GM12801 (cell line): ENCODE measurements around the gene MACROD2.

Experiments
- TF ChIP-seq, protein P1 (sequence below): IDR thresholded peaks from one replicate; pipeline ENCODE4 v1.5.1; 2011; ENCODE audit warnings: control low read depth; ENCODE audit not compliant: insufficient read length; ENCODE audit errors: extremely low read depth

Gene MACROD2

DNA sequence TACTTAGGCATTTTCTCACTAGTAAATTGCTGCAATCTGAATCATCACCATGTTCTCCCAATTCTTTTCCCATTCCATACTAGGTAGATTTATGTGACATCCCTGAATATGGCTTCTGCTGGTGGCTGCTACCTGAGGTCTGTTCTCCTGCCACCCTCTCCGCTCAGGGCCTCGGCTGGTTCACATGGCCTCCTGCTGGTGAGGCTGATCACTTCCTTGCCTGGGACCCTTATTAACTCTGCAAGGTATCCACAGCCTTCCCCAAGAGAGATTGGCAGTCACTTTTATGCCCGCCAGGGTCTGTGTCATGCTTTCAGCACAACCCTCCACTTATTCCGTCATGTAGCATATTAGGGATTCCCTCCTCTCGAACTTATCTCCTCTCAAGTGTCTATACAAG lies 766.6 kb downstream of the MACROD2 start:
- TF ChIP-seq, protein P1, sequence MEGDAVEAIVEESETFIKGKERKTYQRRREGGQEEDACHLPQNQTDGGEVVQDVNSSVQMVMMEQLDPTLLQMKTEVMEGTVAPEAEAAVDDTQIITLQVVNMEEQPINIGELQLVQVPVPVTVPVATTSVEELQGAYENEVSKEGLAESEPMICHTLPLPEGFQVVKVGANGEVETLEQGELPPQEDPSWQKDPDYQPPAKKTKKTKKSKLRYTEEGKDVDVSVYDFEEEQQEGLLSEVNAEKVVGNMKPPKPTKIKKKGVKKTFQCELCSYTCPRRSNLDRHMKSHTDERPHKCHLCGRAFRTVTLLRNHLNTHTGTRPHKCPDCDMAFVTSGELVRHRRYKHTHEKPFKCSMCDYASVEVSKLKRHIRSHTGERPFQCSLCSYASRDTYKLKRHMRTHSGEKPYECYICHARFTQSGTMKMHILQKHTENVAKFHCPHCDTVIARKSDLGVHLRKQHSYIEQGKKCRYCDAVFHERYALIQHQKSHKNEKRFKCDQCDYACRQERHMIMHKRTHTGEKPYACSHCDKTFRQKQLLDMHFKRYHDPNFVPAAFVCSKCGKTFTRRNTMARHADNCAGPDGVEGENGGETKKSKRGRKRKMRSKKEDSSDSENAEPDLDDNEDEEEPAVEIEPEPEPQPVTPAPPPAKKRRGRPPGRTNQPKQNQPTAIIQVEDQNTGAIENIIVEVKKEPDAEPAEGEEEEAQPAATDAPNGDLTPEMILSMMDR: no peak

DNA sequence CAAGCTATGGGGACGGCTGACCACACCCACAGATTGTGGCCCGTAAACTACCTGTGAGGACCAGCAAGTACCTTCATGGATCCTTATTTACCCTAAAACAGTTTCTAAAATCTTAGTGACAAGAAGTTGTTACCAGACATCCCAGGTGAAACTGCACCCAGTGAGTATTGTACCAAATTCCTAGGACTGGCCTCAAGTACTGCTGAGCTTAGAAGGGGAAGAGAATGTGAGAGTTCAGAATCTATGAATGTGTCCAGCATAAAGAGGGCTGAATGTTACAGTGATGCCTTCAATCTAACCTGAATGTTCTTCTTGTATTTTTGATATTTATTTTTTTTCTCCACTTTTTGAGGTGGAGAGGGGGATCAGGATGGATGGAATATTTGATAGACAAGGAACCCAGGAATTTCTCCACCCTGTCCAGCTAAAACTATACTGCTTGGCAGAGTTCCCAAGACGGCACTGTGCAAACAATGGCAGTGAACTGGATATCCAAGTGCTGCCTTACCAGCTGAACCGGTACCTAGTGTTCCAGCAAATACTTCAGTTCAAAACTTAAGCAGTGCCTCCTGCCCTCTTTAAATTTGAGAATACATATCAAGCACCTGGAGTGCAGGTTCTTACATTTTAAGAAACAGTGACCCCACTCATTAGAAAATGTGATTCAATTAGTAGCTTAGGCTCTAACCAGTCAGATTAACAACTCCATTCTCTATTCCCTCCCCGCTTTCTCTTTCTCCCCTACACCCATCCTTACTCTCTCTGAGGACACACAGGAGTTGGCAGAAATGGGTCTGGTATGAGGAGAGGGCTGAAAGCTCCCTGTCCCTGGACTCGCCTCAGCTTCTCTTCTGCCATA lies 769.4 kb downstream of the MACROD2 start:
- TF ChIP-seq, protein P1: no peak

DNA sequence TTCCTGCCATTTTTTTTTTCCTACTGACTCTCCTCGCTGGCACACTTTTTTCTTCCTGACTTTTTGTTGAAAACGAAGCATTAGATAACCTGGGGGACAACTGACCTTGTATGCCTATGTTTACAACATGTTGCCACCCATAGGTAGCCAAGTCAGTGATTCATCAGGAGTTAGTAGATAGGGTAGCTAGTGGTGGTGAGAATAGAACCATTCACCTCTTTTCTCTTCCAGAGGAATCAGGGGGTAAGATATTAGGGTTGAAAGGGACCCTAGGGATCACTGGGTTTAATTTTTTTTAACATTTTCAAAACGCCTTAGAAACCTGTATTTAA lies 770.0 kb downstream of the MACROD2 start:
- TF ChIP-seq, protein P1: no peak

DNA sequence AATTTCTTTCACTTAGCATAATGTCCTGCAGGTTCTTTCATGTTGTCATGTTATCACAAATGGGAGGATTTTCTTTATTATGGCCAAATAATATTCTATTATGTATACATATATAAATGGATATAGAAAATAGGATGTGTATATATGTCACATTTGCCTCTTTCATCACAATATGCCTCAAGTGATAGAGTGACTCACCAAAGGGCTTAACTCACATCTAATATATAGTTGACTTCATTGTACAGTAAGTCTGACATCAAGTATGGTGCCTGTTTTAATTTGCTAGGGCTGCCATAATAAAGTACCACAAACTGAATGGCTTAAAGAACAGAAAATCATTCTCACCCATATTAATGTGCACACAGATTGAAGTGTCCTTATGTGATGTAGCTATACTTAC lies 778.2 kb downstream of the MACROD2 start:
- TF ChIP-seq, protein P1: no peak

DNA sequence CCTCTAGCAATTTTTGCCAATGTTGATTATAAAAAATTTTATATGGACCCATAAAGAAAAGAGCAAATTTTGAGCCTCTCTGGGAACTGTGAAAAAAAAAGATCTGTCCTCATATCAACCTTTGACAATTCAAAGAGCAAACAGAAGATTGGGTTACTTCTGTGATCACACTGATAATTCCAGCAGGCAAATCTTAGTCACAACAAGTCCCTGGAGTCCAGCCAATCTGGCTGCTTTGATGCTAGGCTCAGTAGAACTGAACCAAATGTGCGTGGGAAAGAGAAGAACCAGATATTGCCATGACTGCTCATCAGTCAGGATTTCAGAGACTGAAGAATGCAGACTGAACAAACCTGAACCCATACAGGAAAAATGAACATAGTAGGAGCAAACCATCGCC lies 780.5 kb downstream of the MACROD2 start:
- TF ChIP-seq, protein P1: no peak

DNA sequence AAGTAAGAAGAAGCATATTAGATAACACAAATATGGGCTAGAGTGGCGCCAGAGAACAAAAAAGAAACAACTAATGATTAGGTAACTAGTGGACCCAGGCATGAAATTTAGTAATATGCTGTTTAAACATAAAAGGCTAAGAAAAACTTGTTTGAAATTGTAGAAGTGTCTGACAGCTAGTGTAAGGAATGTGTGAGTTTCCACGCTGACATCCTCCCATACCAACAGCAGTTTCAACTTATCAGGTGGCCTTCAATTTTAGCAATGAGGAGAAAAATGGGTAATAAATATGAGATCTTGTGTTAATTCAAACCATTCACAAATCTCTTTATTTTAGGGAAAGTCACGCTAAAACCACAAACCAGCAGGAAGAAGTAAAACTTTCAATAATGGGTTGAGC lies 782.3 kb downstream of the MACROD2 start:
- TF ChIP-seq, protein P1: no peak

DNA sequence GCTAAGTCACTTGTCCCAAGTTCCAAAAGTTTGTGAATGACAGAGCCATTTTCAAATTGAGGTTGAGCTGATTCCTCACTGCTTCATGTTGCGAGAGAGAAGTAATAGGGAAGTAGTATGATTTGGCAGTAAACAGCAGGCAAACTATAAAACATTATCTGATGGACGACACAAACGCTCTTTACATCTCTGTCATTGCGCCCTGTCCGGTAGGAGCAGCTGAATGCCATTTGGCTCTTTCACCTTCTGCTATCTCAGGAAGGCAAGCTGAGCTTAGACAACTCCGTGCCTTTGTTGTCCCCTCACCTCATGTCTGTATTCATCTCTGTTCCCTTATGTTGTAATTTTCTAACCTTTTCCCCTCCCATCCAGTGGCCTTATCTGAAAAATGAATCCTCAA lies 782.8 kb downstream of the MACROD2 start:
- TF ChIP-seq, protein P1: no peak
